DOHH2 (cell line): ENCODE measurements around the gene SAFB.
A peak's percentile ranks its signal among the peaks of the same experiment; 100 is the strongest.

Source experiments
- H3F3A ChIP-seq: fragments of 200-600 bp; sonication (generic), shearing (Covaris generic); 2 replicates; pipeline ENCODE4 v1.6.0; 2016; ENCODE audit warnings: antibody characterized with exemption, mild to moderate bottlenecking; ENCODE audit not compliant: control insufficient read depth, insufficient read depth
- H3K27ac ChIP-seq: fragments of 200-600 bp; sonication (generic); 2 replicates; pipeline ENCODE4 v1.5.1; 2014; ENCODE audit warnings: low read depth, mild to moderate bottlenecking, low read length, moderate library complexity
- H3K27me3 ChIP-seq: fragments of 200-600 bp; sonication (generic); 2 replicates; pipeline ENCODE4 v1.6.1; 2014; ENCODE audit warnings: mild to moderate bottlenecking, low read length, mixed read lengths; ENCODE audit not compliant: control insufficient read depth
- H3K36me3 ChIP-seq: fragments of 200-600 bp; sonication (generic); 2 replicates; pipeline ENCODE4 v1.6.1; 2014; ENCODE audit warnings: mild to moderate bottlenecking, low read length, moderate library complexity, mixed read lengths; ENCODE audit not compliant: control insufficient read depth
- H3K4me1 ChIP-seq: fragments of 200-600 bp; sonication (generic); 2 replicates; pipeline ENCODE4 v1.6.1; 2014; ENCODE audit warnings: mild to moderate bottlenecking, low read length, mixed read lengths; ENCODE audit not compliant: control insufficient read depth
- H3K4me2 ChIP-seq: fragments of 200-600 bp; sonication (generic); 2 replicates; pipeline ENCODE4 v1.6.0; 2014; ENCODE audit warnings: mild to moderate bottlenecking, low read length, moderate library complexity
- H3K4me3 ChIP-seq: fragments of 200-600 bp; sonication (generic); 2 replicates; pipeline ENCODE4 v1.5.1; 2014; ENCODE audit warnings: mild to moderate bottlenecking, low read length, mixed read lengths
- H3K79me2 ChIP-seq: fragments of 200-600 bp; sonication (generic); 2 replicates; pipeline ENCODE4 v1.6.1; 2014; ENCODE audit warnings: mild to moderate bottlenecking, low read length, mixed read lengths; ENCODE audit not compliant: control insufficient read depth
- H3K9me2 ChIP-seq: fragments of 200-600 bp; sonication (generic); replicated peaks from 2 replicates; pipeline ENCODE4 v1.6.1; 2014; ENCODE audit warnings: mild to moderate bottlenecking, low read length, mixed read lengths; ENCODE audit not compliant: control insufficient read depth
- H3K9me3 ChIP-seq: fragments of 200-600 bp; sonication (generic); 2 replicates; pipeline ENCODE4 v1.6.1; 2014; ENCODE audit warnings: antibody characterized with exemption, low read length, mixed read lengths; ENCODE audit not compliant: control insufficient read depth, insufficient read depth
- H4K20me1 ChIP-seq: fragments of 200-600 bp; sonication (generic); 2 replicates; pipeline ENCODE4 v1.6.0; 2014; ENCODE audit warnings: low read depth, mild to moderate bottlenecking, antibody characterized with exemption, low read length, moderate library complexity; ENCODE audit not compliant: control insufficient read depth, insufficient read depth
- CTCF ChIP-seq: fragments of 200-600 bp; sonication (generic); IDR thresholded peaks from one replicate; pipeline ENCODE4 v1.5.1; 2014; ENCODE audit warnings: antibody characterized with exemption, mild to moderate bottlenecking, low read depth, low read length; ENCODE audit not compliant: poor library complexity, severe bottlenecking
- EZH2phosphoT487 ChIP-seq: fragments of 200-600 bp; sonication (generic); IDR thresholded peaks from 2 replicates; pipeline ENCODE4 v1.6.1; 2017; ENCODE audit warnings: borderline replicate concordance, mild to moderate bottlenecking, antibody characterized with exemption, low read length, moderate library complexity, mixed read lengths

SAFB gene

DNA sequence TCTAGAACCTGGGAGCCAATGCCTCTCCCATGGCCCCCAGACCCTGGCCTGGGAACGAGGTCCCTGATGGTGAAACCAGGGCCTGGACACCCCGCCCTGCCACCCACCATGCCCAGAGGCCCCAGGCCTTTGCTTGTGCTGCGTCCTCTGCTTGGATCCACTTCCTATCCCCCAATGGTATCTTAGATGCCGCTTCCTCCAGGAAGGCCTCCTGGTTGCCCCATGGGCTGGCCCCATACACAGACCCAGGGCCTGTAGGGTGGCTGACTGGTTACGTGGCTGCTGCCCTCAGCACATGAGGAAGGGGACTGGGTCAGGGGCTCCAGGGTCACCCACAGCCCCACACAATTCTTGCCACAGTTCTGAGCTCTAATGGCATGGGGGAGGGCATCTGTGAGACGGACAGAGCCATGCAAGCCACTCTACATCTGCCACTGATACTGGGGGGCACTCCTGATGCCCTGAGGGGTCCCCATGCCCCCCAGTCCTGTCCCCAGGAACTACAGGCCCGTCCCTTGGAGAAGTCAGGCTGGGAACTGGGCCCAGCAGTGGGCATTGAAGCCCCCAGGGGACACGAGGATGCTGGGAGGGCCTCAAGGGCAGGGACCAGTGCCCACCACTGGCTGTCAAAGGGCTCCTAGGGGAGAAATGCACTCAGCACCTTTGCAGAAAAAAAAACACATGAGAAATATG lies 72.2 kb downstream of the SAFB start:
- Histone ChIP-seq H4K20me1 (peaks cover 11% of the 10 kb centered on the region), H3K27me3 (no peaks in the 10 kb centered on the region), H3K36me3 (peaks cover 87% of the 10 kb centered on the region), H3K4me2 (no peak overlapping the region), H3F3A (peaks cover 20% of the 10 kb centered on the region), H3K4me1 (peaks cover 11% of the 10 kb centered on the region; the same call in 1 of the 2 replicates), H3K27ac (0 out of 2 replicates have a peak overlapping the region, but pooled peaks have one; percentile 19), H3K9me3 (no peaks in the 10 kb centered on the region), H3K4me3 (no peak overlapping the region), H3K9me2 (no peaks in the 10 kb centered on the region), H3K79me2 (peaks cover 46% of the 10 kb centered on the region)
- TF ChIP-seq CTCF: no peak
- no peak for TF ChIP-seq EZH2phosphoT487

GRCh38 chr19:5695649-5696195 lies 72.8 kb downstream of the SAFB start:
- peaks cover 11% of the 10 kb centered on the region; the same call in 1 of the 2 replicates for H3K4me1 ChIP-seq
- H4K20me1 ChIP-seq: peaks cover 11% of the 10 kb centered on the region

DNA sequence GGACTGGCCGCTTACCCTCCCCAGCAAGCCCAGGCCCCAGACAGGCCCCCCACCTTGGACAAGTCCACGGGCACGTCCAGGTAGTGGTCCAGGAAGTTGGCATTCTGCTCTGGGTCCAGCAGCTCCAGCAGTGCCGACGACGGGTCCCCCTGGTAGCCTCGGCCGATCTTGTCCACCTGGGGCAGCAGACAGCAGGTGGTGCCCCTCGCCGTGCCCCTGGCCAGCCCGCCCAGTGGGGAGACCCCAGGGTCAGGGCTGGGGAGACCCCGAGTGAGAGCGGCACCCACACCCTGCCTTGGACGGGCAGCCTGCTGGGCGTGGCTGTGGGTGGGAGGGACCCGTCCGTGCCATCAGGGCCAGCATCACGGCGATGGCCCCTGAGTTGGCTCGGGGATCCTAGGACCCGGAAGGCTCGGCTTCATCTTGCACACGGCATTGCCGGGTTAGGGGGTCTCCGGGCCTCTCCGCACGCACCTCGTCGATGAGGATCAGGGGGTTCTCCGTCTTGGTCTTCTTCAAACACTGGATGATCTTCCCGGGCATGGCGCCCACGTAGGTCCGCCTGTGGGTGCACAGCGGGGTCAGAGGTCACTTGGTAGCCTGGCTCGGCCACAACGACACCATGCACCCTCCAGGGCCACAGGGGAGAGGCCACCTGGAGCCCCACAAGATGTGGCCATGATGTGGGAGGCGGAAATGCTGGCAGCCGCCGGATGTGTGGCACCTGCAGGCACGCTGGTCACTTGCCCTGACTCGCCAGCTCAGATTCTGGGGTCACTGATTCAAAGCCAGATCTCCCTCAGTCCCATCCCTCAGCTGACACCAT lies 73.5 kb downstream of the SAFB start:
- Histone ChIP-seq H3K79me2 (peaks cover 33% of the 10 kb centered on the region), H3K36me3 (peaks cover 86% of the 10 kb centered on the region), H3K27ac (no peak overlapping the region), H3K9me3 (no peaks in the 10 kb centered on the region), H4K20me1 (peaks cover 11% of the 10 kb centered on the region), H3K9me2 (no peaks in the 10 kb centered on the region), H3K4me1 (peaks cover 11% of the 10 kb centered on the region; the same call in 1 of the 2 replicates), H3K4me2 (no peak overlapping the region), H3K4me3 (no peak overlapping the region), H3F3A (peaks cover 20% of the 10 kb centered on the region), H3K27me3 (no peaks in the 10 kb centered on the region)
- no peak for TF ChIP-seq CTCF
- no peak for TF ChIP-seq EZH2phosphoT487

More at GRCh38 chr19:5695649-5696195, 72.8 kb downstream of the SAFB start:
- no peaks in the 10 kb centered on the region for H3K9me3 ChIP-seq
- H3K4me2 ChIP-seq: no peak overlapping the region
- H3K9me2 ChIP-seq: no peaks in the 10 kb centered on the region
- H3K4me3 ChIP-seq: no peak overlapping the region
- peaks cover 87% of the 10 kb centered on the region for H3K36me3 ChIP-seq
- TF ChIP-seq EZH2phosphoT487 (no peak), CTCF (no peak)
- no peaks in the 10 kb centered on the region for H3K27me3 ChIP-seq
- H3K79me2 ChIP-seq: peaks cover 40% of the 10 kb centered on the region
- H3K27ac ChIP-seq: 0 out of 2 replicates have a peak overlapping the region, but pooled peaks have one; percentile 19
- peaks cover 20% of the 10 kb centered on the region for H3F3A ChIP-seq
